Upper lobe of right lung (tissue), 1 donor: ENCODE measurements around the gene AHR. TPM values are rescaled to one million over a fixed set of nuclear protein-coding genes. Genes with fewer than 3 reads are reported as not detected.

ENCODE experiments used
- ATAC-seq: fragments of 200-7000 bp; cut with Tn5 transposase; one replicate; pipeline ENCODE4 v1.9.1; 2020; ENCODE audit warnings: mild to moderate bottlenecking, moderate library complexity
- DNase-seq: peaks from one replicate; pipeline ENCODE4 v3.0.0-alpha.2; 2020
- H3K27ac ChIP-seq: fragments of 200-600 bp; one replicate; pipeline ENCODE4 v1.8.0; 2022
- H3K27me3 ChIP-seq: fragments of 200-600 bp; one replicate; pipeline ENCODE4 v1.8.0; 2022; ENCODE audit warnings: mild to moderate bottlenecking
- H3K36me3 ChIP-seq: fragments of 200-600 bp; one replicate; pipeline ENCODE4 v1.8.0; 2022
- H3K4me1 ChIP-seq: fragments of 200-600 bp; one replicate; pipeline ENCODE4 v1.8.0; 2022
- H3K4me3 ChIP-seq: fragments of 200-600 bp; one replicate; pipeline ENCODE4 v1.8.0; 2022; ENCODE audit warnings: mild to moderate bottlenecking
- H3K9me3 ChIP-seq: fragments of 200-600 bp; one replicate; pipeline ENCODE4 v1.8.0; 2022
- intact Hi-C: fragments of 100-400 bp; cut with DNase I; formaldehyde crosslinking; loops from one replicate; pipeline ENCODE4 v1.11.0; 2022
- total RNA-seq: library from RNA; stranded (reverse); fragmentation: NEBNext Ultra II Directional; extraction: Animal tissue kit (Norgen Biotek cat#: 25700); gene quantifications from one replicate; pipeline ENCODE4 v1.2.1, GENCODE V29; 2021
- TF ChIP-seq, protein P1 (sequence below): fragments of 200-600 bp; IDR thresholded peaks from one replicate; pipeline ENCODE4 v1.8.0; 2022; ENCODE audit warnings: antibody characterized with exemption
- donor health status: DM: no; HTN: yes; CAD: no; lungs with severe emphysema.

The AHR gene
- total RNA-seq, 1 donor from 2014 or later, result 118 TPM

GRCh38 chr7:17354473-17354872 is 56.0 kb downstream of the AHR start:
- H3K4me3 ChIP-seq, result no peak overlapping the region
- intact Hi-C loops, result no loop called here
- ATAC-seq (no peak), DNase-seq (no peak)
- TF ChIP-seq, protein P1, sequence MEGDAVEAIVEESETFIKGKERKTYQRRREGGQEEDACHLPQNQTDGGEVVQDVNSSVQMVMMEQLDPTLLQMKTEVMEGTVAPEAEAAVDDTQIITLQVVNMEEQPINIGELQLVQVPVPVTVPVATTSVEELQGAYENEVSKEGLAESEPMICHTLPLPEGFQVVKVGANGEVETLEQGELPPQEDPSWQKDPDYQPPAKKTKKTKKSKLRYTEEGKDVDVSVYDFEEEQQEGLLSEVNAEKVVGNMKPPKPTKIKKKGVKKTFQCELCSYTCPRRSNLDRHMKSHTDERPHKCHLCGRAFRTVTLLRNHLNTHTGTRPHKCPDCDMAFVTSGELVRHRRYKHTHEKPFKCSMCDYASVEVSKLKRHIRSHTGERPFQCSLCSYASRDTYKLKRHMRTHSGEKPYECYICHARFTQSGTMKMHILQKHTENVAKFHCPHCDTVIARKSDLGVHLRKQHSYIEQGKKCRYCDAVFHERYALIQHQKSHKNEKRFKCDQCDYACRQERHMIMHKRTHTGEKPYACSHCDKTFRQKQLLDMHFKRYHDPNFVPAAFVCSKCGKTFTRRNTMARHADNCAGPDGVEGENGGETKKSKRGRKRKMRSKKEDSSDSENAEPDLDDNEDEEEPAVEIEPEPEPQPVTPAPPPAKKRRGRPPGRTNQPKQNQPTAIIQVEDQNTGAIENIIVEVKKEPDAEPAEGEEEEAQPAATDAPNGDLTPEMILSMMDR, result no peak
- H3K36me3 ChIP-seq, result no peaks in the 10 kb centered on the region
- H3K4me1 ChIP-seq, result no peaks in the 10 kb centered on the region
- peaks cover 4% of the 10 kb centered on the region for H3K9me3 ChIP-seq
- no peaks in the 10 kb centered on the region for H3K27me3 ChIP-seq
- H3K27ac ChIP-seq, result no peak overlapping the region

- intact Hi-C loops, result no loop called here
- TF ChIP-seq, protein P1, result no peak
Observed at GRCh38 chr7:17355050-17355449, 56.6 kb downstream of the AHR start.

GRCh38 chr7:17357952-17358351 is 59.5 kb downstream of the AHR start:
- DNase-seq (no peak), ATAC-seq (no peak)
- H3K9me3 ChIP-seq, result no peaks in the 10 kb centered on the region
- no peaks in the 10 kb centered on the region for H3K36me3 ChIP-seq
- H3K4me1 ChIP-seq, result no peaks in the 10 kb centered on the region
- no peaks in the 10 kb centered on the region for H3K27me3 ChIP-seq
- TF ChIP-seq, protein P1, result no peak
- H3K4me3 ChIP-seq, result no peak overlapping the region
- H3K27ac ChIP-seq, result no peak overlapping the region
- intact Hi-C loops, result no loop called here

More at GRCh38 chr7:17355050-17355449, 56.6 kb downstream of the AHR start:
- H3K4me3 ChIP-seq, result no peak overlapping the region
- DNase-seq, result no peak
- H3K4me1 ChIP-seq, result no peaks in the 10 kb centered on the region
- peaks cover 4% of the 10 kb centered on the region for H3K9me3 ChIP-seq
- H3K27me3 ChIP-seq, result no peaks in the 10 kb centered on the region
- no peak overlapping the region for H3K27ac ChIP-seq
- no peak for ATAC-seq
- H3K36me3 ChIP-seq, result no peaks in the 10 kb centered on the region

DNA sequence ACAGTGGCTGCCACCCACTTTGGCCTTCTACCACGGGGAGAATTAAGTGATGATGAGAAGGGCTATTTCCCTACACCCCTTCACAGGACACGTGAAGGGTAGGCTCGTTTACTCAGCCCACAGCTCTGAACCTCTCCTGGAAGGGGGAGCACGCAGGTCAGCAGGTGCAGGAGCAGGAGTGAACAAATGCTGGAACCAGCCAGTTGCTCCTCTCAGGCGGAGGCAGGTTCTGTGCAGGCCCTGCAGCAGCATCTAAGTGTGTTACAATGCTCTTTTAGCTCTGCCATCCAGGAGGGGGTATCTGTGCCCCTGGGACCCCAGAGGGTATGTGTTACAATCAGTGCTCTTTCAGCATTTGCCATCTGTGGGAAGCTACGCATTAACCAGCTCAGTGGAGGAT is 61.2 kb downstream of the AHR start:
- DNase-seq (no peak), ATAC-seq (no peak)
- intact Hi-C loops, result no loop called here
- H3K36me3 ChIP-seq, result no peaks in the 10 kb centered on the region
- H3K9me3 ChIP-seq, result no peaks in the 10 kb centered on the region
- no peaks in the 10 kb centered on the region for H3K27me3 ChIP-seq
- no peak overlapping the region for H3K27ac ChIP-seq
- no peaks in the 10 kb centered on the region for H3K4me1 ChIP-seq
- no peak overlapping the region for H3K4me3 ChIP-seq
- TF ChIP-seq, protein P1, result no peak

- H3K4me1 ChIP-seq, result no peaks in the 10 kb centered on the region
- intact Hi-C loops, result no loop called here
- DNase-seq, result no peak
Observed at GRCh38 chr7:17362439-17363105, 64.1 kb downstream of the AHR start.

More at GRCh38 chr7:17362439-17363105, 64.1 kb downstream of the AHR start:
- Histone ChIP-seq H3K27ac (no peak overlapping the region), H3K27me3 (no peaks in the 10 kb centered on the region), H3K36me3 (no peaks in the 10 kb centered on the region), H3K9me3 (no peaks in the 10 kb centered on the region), H3K4me3 (no peak overlapping the region)
- TF ChIP-seq, protein P1, result no peak
- ATAC-seq, result no peak
